Activated CD4-positive, alpha-beta memory T cell treated with anti-CD3 and anti-CD28 coated beads for 36 hours (primary cell): ENCODE data around the gene RPS3A. TPM values are rescaled to one million over a fixed set of nuclear protein-coding genes. Genes with fewer than 3 reads are reported as not detected.

Experiments
- CTCF ChIA-PET: fragments of 350-600 bp; sonication (Branson Sonifier 250); formaldehyde crosslinking; loops from one replicate; lab custom pipeline; 2021; ENCODE audit warnings: antibody characterized with exemption, inconsistent platforms; lab: Charles Lee
- POLR2A ChIA-PET: fragments of 350-600 bp; sonication (Branson Sonifier 250); formaldehyde crosslinking; loops from one replicate; lab custom pipeline; 2021; ENCODE audit warnings: antibody characterized with exemption; lab: Charles Lee
- DNase-seq: peaks from one replicate; pipeline ENCODE4 v3.0.0-alpha.2; 2020
- H3K27ac Mint-ChIP-seq: one replicate; pipeline ENCODE4 v1.8.0; 2021; ENCODE audit warnings: mixed read lengths
- H3K27me3 Mint-ChIP-seq: one replicate; pipeline ENCODE4 v1.8.0; 2021; ENCODE audit warnings: mixed read lengths
- H3K36me3 Mint-ChIP-seq: one replicate; pipeline ENCODE4 v1.8.0; 2021; ENCODE audit warnings: mixed read lengths
- H3K4me1 Mint-ChIP-seq: one replicate; pipeline ENCODE4 v1.8.0; 2021; ENCODE audit warnings: low read depth, mixed read lengths
- H3K4me3 Mint-ChIP-seq: one replicate; pipeline ENCODE4 v1.8.0; 2021; ENCODE audit warnings: mild to moderate bottlenecking, mixed read lengths
- H3K9me3 Mint-ChIP-seq: one replicate; pipeline ENCODE4 v1.8.0; 2021; ENCODE audit warnings: mixed read lengths
- intact Hi-C: fragments of 100-400 bp; cut with micrococcal nuclease; formaldehyde crosslinking; loops from one replicate; pipeline ENCODE4 v1.15.1; 2023
- total RNA-seq, 2 experiments: library from RNA; stranded (reverse); gene quantifications; one replicate each; pipeline ENCODE4 v1.2.3, GENCODE V29; 2021

RPS3A gene
- total RNA-seq, 2 experiments from 2014 or later, result 3,192 to 3,296 TPM

DNA sequence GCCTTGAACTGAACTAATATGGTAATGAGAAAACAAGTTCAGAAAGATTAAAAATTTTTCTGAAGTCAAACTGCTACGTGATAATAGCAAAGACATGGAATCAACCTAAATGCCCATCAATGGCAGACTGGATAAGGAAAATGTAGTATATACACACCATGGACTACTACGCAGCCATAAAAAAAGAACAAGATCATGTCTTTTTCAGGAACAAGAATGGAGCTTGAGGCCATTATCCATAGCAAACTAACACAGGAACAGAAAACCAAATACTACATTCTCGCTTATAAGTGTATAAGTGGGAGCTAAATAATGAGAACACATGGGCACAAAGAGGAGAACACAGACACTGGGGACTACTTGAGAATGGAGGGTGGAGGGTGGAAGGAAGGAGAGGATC lies 4.3 kb upstream of the RPS3A start:
- POLR2A ChIA-PET, result no interaction called here
- Mint-ChIP-seq H3K4me1 (peaks cover 24% of the 10 kb centered on the region), H3K9me3 (no peaks in the 10 kb centered on the region), H3K27ac (no peak overlapping the region), H3K27me3 (no peaks in the 10 kb centered on the region), H3K36me3 (peaks cover 11% of the 10 kb centered on the region), H3K4me3 (no peak overlapping the region)
- DNase-seq, result no peak
- intact Hi-C loops, result no loop called here
- CTCF ChIA-PET, result no interaction called here

DNA sequence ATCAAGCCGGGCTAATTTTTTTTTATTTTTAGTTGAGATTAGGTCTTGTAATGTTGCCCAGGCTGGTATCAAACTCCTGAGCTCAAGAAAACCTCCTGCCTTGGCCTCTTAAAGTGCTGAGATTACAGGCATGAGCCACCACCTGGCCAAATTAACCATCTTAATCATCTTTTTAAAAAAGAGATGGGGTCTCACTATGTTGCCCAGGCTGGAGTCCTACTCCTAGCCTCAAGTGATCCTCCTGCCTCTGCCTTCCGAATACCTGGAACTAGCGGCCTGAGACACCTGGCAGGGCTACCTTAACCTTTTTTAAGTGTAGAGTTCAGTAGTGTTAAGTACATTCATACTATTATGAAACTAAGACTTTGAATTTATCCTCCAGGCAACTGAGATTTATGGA lies 1.7 kb upstream of the RPS3A start:
- intact Hi-C loops, result loop anchor here (2.0 kb wide), 2 partner anchors 127 to 213 kb away; no protein-coding TSS in a partner anchor
- no peaks in the 10 kb centered on the region for H3K27me3 Mint-ChIP-seq
- POLR2A ChIA-PET, result interaction anchor here (1.0 to 2.0 kb wide), 2 partner anchors 54 to 83 kb away, joined by 4 to 9 read pairs; partner anchors contain the start of gene LRBA
- peaks cover 39% of the 10 kb centered on the region for H3K4me1 Mint-ChIP-seq
- no peaks in the 10 kb centered on the region for H3K9me3 Mint-ChIP-seq
- H3K4me3 Mint-ChIP-seq, result no peak overlapping the region
- peaks cover 37% of the 10 kb centered on the region for H3K36me3 Mint-ChIP-seq
- peak overlapping the region; percentile 100 for H3K27ac Mint-ChIP-seq
- no peak for DNase-seq
- CTCF ChIA-PET, result interaction anchor here (1.3 to 1.7 kb wide), 3 partner anchors 68 to 136 kb away, joined by 5 to 9 read pairs (median 6); no protein-coding TSS in a partner anchor

DNA sequence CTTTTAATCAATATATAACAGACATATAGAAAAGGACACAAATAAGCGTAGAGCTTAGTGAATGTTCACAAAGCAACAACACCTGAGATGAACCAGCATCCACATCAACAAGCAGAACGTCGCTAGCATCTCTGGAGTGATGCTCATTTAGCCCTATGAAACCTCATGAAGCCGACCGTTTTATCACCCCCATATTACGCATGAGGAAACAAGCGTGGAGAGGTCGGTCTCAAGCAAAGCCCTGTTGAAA lies 524 bp upstream of the RPS3A start:
- H3K27me3 Mint-ChIP-seq, result no peaks in the 10 kb centered on the region
- H3K27ac Mint-ChIP-seq, result peak overlapping the region; percentile 100
- intact Hi-C loops, result loop anchor here (1.0 to 2.0 kb wide), 8 partner anchors 21 to 662 kb away; partner anchors contain the start of genes GATB and LRBA
- H3K4me3 Mint-ChIP-seq, result peak overlapping the region; percentile 93
- POLR2A ChIA-PET, result interaction anchor here (0.6 to 2.0 kb wide), 8 partner anchors 11 to 128 kb away, joined by 3 to 9 read pairs (median 4); partner anchors contain the start of gene LRBA
- peaks cover 45% of the 10 kb centered on the region for H3K36me3 Mint-ChIP-seq
- peaks cover 47% of the 10 kb centered on the region for H3K4me1 Mint-ChIP-seq
- no peak for DNase-seq
- CTCF ChIA-PET, result interaction anchor here (0.6 to 2.2 kb wide), 8 partner anchors 10 to 137 kb away, joined by 3 to 9 read pairs (median 4); no protein-coding TSS in a partner anchor
- H3K9me3 Mint-ChIP-seq, result no peaks in the 10 kb centered on the region

DNA sequence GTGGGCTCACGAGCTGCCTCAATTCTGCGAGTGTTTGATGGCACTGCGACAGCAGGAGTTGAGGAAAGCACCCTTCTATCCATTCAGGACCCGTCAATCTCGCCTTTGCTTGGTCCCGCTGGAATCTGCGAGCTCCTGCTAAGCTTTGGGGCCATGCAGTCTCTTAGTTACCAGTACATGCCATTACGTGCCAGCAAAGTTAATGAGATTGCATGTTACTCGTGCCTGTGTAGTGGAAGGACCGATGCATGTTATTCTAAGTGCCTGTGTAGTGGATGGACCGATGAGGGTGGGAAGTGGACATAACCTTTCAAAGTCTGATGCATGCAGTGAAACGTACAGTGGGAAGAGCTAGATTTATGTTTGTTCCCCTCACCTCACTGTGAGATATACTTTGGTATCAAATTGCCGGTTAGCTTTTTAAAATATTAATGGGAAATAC lies 569 bp downstream of the RPS3A start:
- Mint-ChIP-seq H3K4me1 (peaks cover 53% of the 10 kb centered on the region), H3K36me3 (peaks cover 55% of the 10 kb centered on the region), H3K27ac (peak overlapping the region; percentile 100), H3K4me3 (peak overlapping the region; percentile 93), H3K9me3 (no peaks in the 10 kb centered on the region), H3K27me3 (no peaks in the 10 kb centered on the region)
- intact Hi-C loops, result loop anchor here (1.0 to 2.0 kb wide), 8 partner anchors 22 to 661 kb away; partner anchors contain the start of genes GATB and LRBA
- POLR2A ChIA-PET, result interaction anchor here (1.0 to 1.4 kb wide), 4 partner anchors 37 to 87 kb away, joined by 3 to 7 read pairs (median 4); partner anchors contain the start of gene LRBA
- CTCF ChIA-PET, result interaction anchor here (2.2 kb wide), 1 partner anchor 87 kb away, joined by 4 read pairs; no protein-coding TSS in a partner anchor
- DNase-seq, result no peak

DNA sequence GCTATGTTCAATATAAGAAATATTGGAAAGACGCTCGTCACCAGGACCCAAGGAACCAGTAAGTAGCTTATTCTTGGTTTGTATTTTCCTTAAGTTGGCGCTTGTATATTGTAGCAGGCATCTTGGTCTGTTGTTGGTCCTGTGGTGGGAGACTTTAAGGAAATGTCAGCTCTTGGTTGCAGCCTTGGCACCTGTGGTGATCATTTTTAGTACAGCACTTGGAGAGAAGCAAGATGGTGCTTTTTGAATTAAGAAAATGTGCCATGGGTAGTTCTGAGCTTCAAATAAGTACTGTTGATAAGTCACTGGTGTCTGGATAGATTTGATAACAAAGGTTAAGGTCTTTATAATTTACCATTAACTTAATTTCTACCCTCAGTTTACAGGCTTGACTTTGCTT lies 1.1 kb downstream of the RPS3A start:
- H3K27me3 Mint-ChIP-seq, result no peaks in the 10 kb centered on the region
- intact Hi-C loops, result no loop called here

DNA sequence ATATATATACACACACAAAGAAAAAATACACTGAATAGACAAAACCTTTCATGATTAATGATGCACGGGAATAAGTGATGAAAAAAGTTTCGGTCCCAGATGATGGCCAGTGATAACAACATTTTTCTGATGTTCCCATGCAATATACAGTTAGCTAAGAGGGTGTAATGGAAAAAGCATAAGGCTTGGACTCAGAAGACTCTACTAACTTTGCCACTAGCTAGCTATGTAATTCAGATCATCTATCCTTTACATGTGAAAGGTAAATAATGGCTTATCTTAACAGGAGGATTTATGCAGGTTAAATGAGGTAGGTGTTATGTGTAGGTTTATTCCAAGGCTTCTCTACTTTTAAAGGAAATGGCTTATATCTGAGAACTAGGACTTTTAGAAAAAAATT lies 4.3 kb downstream of the RPS3A start:
- ChIA-PET CTCF (no interaction called here), POLR2A (interaction anchor here (1.3 to 1.8 kb wide), 2 partner anchors 10 to 12 kb away, joined by 5 to 6 read pairs; no protein-coding TSS in a partner anchor)
- H3K9me3 Mint-ChIP-seq, result no peaks in the 10 kb centered on the region
- H3K4me3 Mint-ChIP-seq, result no peak overlapping the region
- intact Hi-C loops, result no loop called here
- no peak for DNase-seq
- peaks cover 38% of the 10 kb centered on the region for H3K4me1 Mint-ChIP-seq
- H3K27me3 Mint-ChIP-seq, result no peaks in the 10 kb centered on the region
- peaks cover 76% of the 10 kb centered on the region for H3K36me3 Mint-ChIP-seq
- peak overlapping the region; percentile 69 for H3K27ac Mint-ChIP-seq

More for the DNA sequence above, 1.1 kb downstream of the RPS3A start:
- ChIA-PET CTCF (interaction anchor here (2.2 kb wide), 1 partner anchor 87 kb away, joined by 4 read pairs; no protein-coding TSS in a partner anchor), POLR2A (interaction anchor here (1.0 to 1.4 kb wide), 3 partner anchors 69 to 87 kb away, joined by 3 to 7 read pairs (median 4); partner anchors contain the start of gene LRBA)
- peaks cover 49% of the 10 kb centered on the region for H3K4me1 Mint-ChIP-seq
- no peaks in the 10 kb centered on the region for H3K9me3 Mint-ChIP-seq
- no peak for DNase-seq
- H3K4me3 Mint-ChIP-seq, result peak overlapping the region; percentile 93
- peaks cover 58% of the 10 kb centered on the region for H3K36me3 Mint-ChIP-seq
- H3K27ac Mint-ChIP-seq, result peak overlapping the region; percentile 100

DNA sequence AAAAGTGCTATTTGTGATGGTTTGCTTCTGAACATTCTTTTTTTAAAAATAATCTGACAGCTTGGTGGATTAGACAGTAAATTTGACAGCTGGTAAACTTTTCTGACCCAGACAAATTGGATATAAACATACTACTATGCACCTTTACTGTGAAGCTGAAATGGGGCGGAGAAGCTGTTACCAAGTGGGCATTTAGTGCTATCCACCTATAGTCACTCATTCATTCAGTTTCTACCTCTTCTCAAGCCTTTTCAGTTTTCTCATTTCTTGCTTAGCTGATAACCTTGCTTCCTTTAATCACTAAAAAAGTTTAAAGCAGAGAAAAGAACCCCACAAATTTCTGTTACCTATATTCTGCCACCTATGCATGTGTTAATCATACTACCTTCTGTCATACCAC lies 5.2 kb downstream of the RPS3A start:
- Mint-ChIP-seq H3K4me3 (no peak overlapping the region), H3K4me1 (peaks cover 37% of the 10 kb centered on the region), H3K36me3 (peaks cover 71% of the 10 kb centered on the region), H3K9me3 (no peaks in the 10 kb centered on the region), H3K27ac (no peak overlapping the region), H3K27me3 (no peaks in the 10 kb centered on the region)
- intact Hi-C loops, result no loop called here
- no peak for DNase-seq
- ChIA-PET CTCF (interaction anchor here (1.8 kb wide), 1 partner anchor 13 kb away, joined by 5 read pairs; no protein-coding TSS in a partner anchor), POLR2A (interaction anchor here (1.8 kb wide), 1 partner anchor 9 kb away, joined by 6 read pairs; no protein-coding TSS in a partner anchor)

DNA sequence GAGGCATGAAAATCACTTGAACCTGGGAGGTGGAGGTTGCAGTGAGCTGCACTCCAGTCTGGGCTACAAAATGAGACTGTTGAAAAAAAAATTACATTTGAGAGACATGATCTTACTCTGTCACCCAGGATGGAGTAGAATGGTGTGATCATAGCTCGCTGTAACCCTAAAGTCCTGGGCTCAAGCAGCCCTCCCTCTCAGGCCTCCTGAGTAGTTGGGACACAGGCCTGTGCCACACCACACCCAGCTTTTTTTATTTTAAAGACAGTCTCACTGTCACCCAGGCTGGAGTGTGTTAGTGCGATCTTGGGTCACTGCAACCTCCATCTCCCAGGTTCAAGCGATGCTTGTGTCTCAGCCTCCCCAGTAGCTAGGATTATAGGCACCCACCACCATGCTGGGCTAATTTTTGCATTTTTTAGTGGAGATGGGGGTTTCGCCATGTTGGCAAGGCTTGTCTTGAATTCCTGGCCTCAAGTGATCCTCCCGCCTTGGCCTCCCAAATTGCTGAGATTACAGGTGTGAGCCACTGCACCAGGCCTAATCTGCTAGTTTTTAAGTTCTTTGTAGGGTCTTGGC lies 6.1 kb downstream of the RPS3A start:
- no peaks in the 10 kb centered on the region for H3K9me3 Mint-ChIP-seq
- intact Hi-C loops, result no loop called here
- H3K36me3 Mint-ChIP-seq, result peaks cover 62% of the 10 kb centered on the region
- H3K4me3 Mint-ChIP-seq, result no peak overlapping the region
- peak overlapping the region; percentile 1 for H3K27ac Mint-ChIP-seq
- ChIA-PET CTCF (interaction anchor here (0.6 to 1.8 kb wide), 3 partner anchors 9 to 162 kb away, joined by 3 to 5 read pairs (median 3); no protein-coding TSS in a partner anchor), POLR2A (no interaction called here)
- peaks cover 37% of the 10 kb centered on the region for H3K4me1 Mint-ChIP-seq
- no peak for DNase-seq
- no peaks in the 10 kb centered on the region for H3K27me3 Mint-ChIP-seq

DNA sequence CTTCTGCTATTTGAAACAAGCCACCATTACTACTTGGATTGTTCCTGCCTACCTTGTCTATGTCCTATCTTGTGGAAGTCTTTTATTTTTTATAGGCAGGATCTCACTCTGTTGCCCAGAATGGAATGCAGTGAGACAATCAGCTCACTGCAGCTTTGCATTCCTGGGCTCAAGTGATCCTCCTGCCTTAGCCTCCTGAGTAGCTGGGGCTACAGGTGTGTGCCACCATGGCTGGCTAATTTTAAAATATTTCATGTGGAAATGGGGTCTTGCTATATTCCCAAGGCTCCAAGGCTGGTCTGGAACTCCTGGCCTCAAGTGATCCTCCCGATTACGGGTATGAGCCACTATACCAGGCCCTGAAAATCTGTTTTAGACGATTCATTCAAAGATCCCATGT lies 7.6 kb downstream of the RPS3A start:
- H3K4me1 Mint-ChIP-seq, result peaks cover 27% of the 10 kb centered on the region
- no peak overlapping the region for H3K4me3 Mint-ChIP-seq
- ChIA-PET POLR2A (no interaction called here), CTCF (no interaction called here)
- intact Hi-C loops, result no loop called here
- no peaks in the 10 kb centered on the region for H3K27me3 Mint-ChIP-seq
- peak overlapping the region; percentile 10 for H3K27ac Mint-ChIP-seq
- H3K9me3 Mint-ChIP-seq, result no peaks in the 10 kb centered on the region
- DNase-seq, result no peak
- H3K36me3 Mint-ChIP-seq, result peaks cover 49% of the 10 kb centered on the region

DNA sequence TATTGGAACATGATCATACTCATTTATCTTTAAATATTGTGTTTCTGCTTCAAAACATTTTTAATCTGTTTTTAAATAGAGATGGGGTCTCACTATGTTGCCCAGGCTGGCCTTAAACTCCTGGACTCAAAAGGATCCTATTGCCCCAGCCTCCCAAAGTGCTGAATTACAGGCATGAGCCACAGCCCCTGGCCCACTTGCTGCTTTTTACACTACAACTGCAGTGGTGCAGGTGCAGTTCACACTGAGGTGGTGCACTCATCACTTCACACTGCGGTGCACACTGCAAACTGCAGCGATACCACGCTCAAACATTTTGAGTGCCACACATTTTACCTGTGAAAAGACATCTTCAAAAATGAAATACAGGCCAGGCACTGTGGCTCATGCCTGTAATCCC lies 10.8 kb downstream of the RPS3A start:
- intact Hi-C loops, result no loop called here
- DNase-seq, result no peak
- Mint-ChIP-seq H3K27ac (no peak overlapping the region), H3K4me3 (no peak overlapping the region), H3K27me3 (no peaks in the 10 kb centered on the region), H3K9me3 (no peaks in the 10 kb centered on the region), H3K4me1 (peaks cover 14% of the 10 kb centered on the region), H3K36me3 (peaks cover 25% of the 10 kb centered on the region)
- POLR2A ChIA-PET, result interaction anchor here (0.6 to 0.7 kb wide), 2 partner anchors 337 to 1336 kb away, joined by 5 to 6 read pairs; no protein-coding TSS in a partner anchor
- CTCF ChIA-PET, result no interaction called here

DNA sequence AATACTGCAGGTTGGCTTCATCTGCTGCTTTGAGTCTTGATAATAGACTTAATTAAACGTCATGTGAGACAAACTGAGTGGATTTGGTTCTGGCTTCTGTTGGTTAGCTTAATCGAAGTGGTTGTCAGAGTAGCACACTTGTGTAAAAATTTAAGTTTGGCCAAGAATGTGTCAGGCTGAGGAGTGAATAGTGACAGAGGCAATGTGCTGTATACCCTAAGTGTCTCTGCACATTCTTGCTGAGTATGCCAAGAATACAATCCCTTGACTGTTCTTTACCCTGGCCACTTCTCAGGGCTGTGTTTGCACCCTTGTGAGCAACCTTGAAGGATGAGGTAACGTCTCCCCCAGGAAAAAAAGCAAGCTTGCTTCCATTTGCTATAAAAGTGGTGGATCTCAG lies 14.9 kb downstream of the RPS3A start:
- H3K36me3 Mint-ChIP-seq, result peaks cover 4% of the 10 kb centered on the region
- intact Hi-C loops, result no loop called here
- no peak for DNase-seq
- peaks cover 7% of the 10 kb centered on the region for H3K4me1 Mint-ChIP-seq
- no peaks in the 10 kb centered on the region for H3K9me3 Mint-ChIP-seq
- H3K4me3 Mint-ChIP-seq, result no peak overlapping the region
- ChIA-PET POLR2A (interaction anchor here (2.0 kb wide), 1 partner anchor 11 kb away, joined by 6 read pairs; no protein-coding TSS in a partner anchor), CTCF (no interaction called here)
- H3K27ac Mint-ChIP-seq, result no peak overlapping the region
- H3K27me3 Mint-ChIP-seq, result no peaks in the 10 kb centered on the region

DNA sequence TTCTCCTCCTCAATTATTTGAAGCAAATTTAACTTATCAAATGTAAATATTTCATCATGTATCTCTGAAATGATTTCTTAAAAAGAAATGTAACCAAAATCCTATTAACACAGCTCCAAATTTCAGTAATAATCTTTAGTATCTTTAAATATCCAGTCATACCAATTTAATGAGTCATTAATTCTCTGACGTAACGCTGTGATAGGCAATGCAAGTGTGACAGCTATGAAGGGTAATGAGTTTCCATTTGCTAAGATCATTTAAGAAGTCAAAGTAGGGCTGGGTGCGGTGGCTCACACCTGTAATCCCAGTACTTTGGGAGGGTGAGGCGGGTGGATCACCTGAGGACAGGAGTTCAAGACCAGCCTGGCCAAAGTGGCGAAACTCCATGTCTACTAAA lies 15.6 kb downstream of the RPS3A start:
- Mint-ChIP-seq H3K36me3 (peaks cover 4% of the 10 kb centered on the region), H3K27me3 (no peaks in the 10 kb centered on the region), H3K9me3 (no peaks in the 10 kb centered on the region), H3K4me3 (no peak overlapping the region), H3K4me1 (peaks cover 7% of the 10 kb centered on the region), H3K27ac (no peak overlapping the region)
- no peak for DNase-seq
- CTCF ChIA-PET, result interaction anchor here (0.7 kb wide), 1 partner anchor 9 kb away, joined by 3 read pairs; no protein-coding TSS in a partner anchor
- intact Hi-C loops, result loop anchor here (5.0 kb wide), 1 partner anchor 487 kb away; no protein-coding TSS in a partner anchor
- POLR2A ChIA-PET, result no interaction called here
